HepG2 (cell line): Measurements from ENCODE around the gene APLF. TPM values are rescaled to one million over a fixed set of nuclear protein-coding genes. Genes with fewer than 3 reads are reported as not detected.

Experiments
- ATAC-seq: fragments of 200-7000 bp; cut with Tn5 transposase; 3 replicates; pipeline ENCODE4 v1.9.1; 2020; ENCODE audit warnings: mild to moderate bottlenecking, moderate library complexity
- BruUV-seq: library from RNA; stranded (reverse); fragments of 400-500 nt; replicated peaks from 2 replicates; lab custom pipeline; 2021; lab: Mats Ljungman, UMichigan
- CTCF ChIA-PET: fragments of 300-600 bp; formaldehyde crosslinking; extraction: SDS; loops from one replicate; lab custom pipeline; 2021; ENCODE audit warnings: low total read pairs, inconsistent platforms, low intra/inter-chr PET ratio; lab: Yijun Ruan, JAX
- POLR2A ChIA-PET: fragments of 350-600 bp; sonication (Branson Sonifier 250); formaldehyde crosslinking; loops from one replicate; lab custom pipeline; 2020; ENCODE audit warnings: antibody characterized with exemption, inconsistent platforms; lab: Yijun Ruan, JAX
- DNase-seq: peaks from one replicate; pipeline ENCODE4 v3.0.0-alpha.2; 2015; ENCODE audit warnings: low spot score
- FAIRE-seq: peaks from 3 replicates; lab custom pipeline; 2011; peaks lifted over from hg19 to GRCh38; lab: Jason Lieb, UNC
- H2AFZ ChIP-seq: one replicate; pipeline ENCODE4 v1.6.1; 2011; ENCODE audit warnings: low read length, inconsistent platforms
- H3K27ac ChIP-seq: fragments of 300-600 bp; 3 replicates; pipeline ENCODE4 v1.8.0; 2011; ENCODE audit warnings: mixed run types, mild to moderate bottlenecking, mixed read lengths, low read length, inconsistent platforms; ENCODE audit not compliant: insufficient read depth; ENCODE audit errors: extremely low read length
- H3K27me3 ChIP-seq, 2 experiments: fragments of 200-600 bp in 1 of 2; 2 replicates in 1 of 2; 3 replicates in 1 of 2; pipeline versions ENCODE4 v1.6.0 to v1.8.0; 2011; ENCODE audit warnings: low read length in 2 of 2, mild to moderate bottlenecking in 2 of 2, moderate library complexity in 2 of 2, inconsistent platforms in 1 of 2; ENCODE audit not compliant: insufficient read depth in 2 of 2, control insufficient read depth in 1 of 2
- H3K36me3 ChIP-seq, 2 experiments: fragments of 200-600 bp in 1 of 2; replicated peaks in 1 of 2; 2 replicates in 1 of 2; 3 replicates in 1 of 2; pipeline versions ENCODE4 v1.5.1 to v1.8.0; 2011; ENCODE audit warnings: low read length in 2 of 2, inconsistent platforms in 1 of 2; ENCODE audit not compliant: insufficient read depth in 2 of 2, control insufficient read depth in 1 of 2
- H3K4me1 ChIP-seq: 2 replicates; pipeline ENCODE4 v1.5.1; 2012; ENCODE audit warnings: low read length, inconsistent platforms; ENCODE audit not compliant: insufficient read depth
- H3K4me2 ChIP-seq: 2 replicates; pipeline ENCODE4 v1.6.0; 2011; ENCODE audit warnings: low read depth, low read length, inconsistent platforms
- H3K4me3 ChIP-seq, 3 experiments: fragments of 200-600 bp in 1 of 3; sonication (generic), shearing (Covaris generic) in 1 of 3; replicated peaks in 1 of 3; 2 replicates each; pipeline ENCODE4 v1.5.1; 2011 to 2016; ENCODE audit warnings: low read length in 3 of 3, inconsistent platforms in 2 of 3, low read depth in 2 of 3, mild to moderate bottlenecking in 2 of 3, control low read depth in 1 of 3, mixed read lengths in 1 of 3; ENCODE audit not compliant: insufficient read depth in 1 of 3
- H3K79me2 ChIP-seq: one replicate; pipeline ENCODE4 v1.6.1; 2011; ENCODE audit warnings: low read length, inconsistent platforms; ENCODE audit not compliant: insufficient read depth
- H3K9ac ChIP-seq: 2 replicates; pipeline ENCODE4 v1.6.0; 2011; ENCODE audit warnings: mild to moderate bottlenecking, low read depth, low read length, inconsistent platforms; ENCODE audit not compliant: insufficient read depth
- H3K9me3 ChIP-seq: 2 replicates; pipeline ENCODE4 v1.5.1; 2012; ENCODE audit warnings: mild to moderate bottlenecking, low read length
- H4K20me1 ChIP-seq: 2 replicates; pipeline ENCODE4 v1.6.0; 2011; ENCODE audit warnings: inconsistent platforms, mild to moderate bottlenecking, low read length, moderate library complexity; ENCODE audit not compliant: insufficient read depth
- CBX5 ChIP-seq: sonication (generic); formaldehyde crosslinking; IDR thresholded peaks from 2 replicates; pipeline ENCODE4 v1.4.0; 2020; ENCODE audit warnings: missing genetic modification reagents, borderline replicate concordance
- DMAP1 ChIP-seq: IDR thresholded peaks from 2 replicates; pipeline ENCODE4 v1.6.1; 2016
- ETV5 ChIP-seq: IDR thresholded peaks from 2 replicates; pipeline ENCODE4 v1.6.1; 2018; ENCODE audit warnings: missing biosample characterization, missing genetic modification reagents, inconsistent platforms, borderline replicate concordance
- FOXJ3 ChIP-seq: sonication (generic); formaldehyde crosslinking; IDR thresholded peaks from 2 replicates; pipeline ENCODE4 v1.4.0; 2020; ENCODE audit warnings: missing genetic modification reagents, mild to moderate bottlenecking, borderline replicate concordance
- GATAD2A ChIP-seq: IDR thresholded peaks from 2 replicates; pipeline ENCODE4 v1.6.1; 2016
- MED13 ChIP-seq: sonication (generic); formaldehyde crosslinking; IDR thresholded peaks from 2 replicates; pipeline ENCODE4 v1.5.0; 2020; ENCODE audit warnings: missing genetic modification reagents
- MXD4 ChIP-seq: IDR thresholded peaks from 2 replicates; pipeline ENCODE4 v1.6.1; 2016; ENCODE audit warnings: mild to moderate bottlenecking, missing biosample characterization, missing genetic modification reagents
- NKX3-1 ChIP-seq: sonication (generic); formaldehyde crosslinking; IDR thresholded peaks from 2 replicates; pipeline ENCODE4 v1.5.0; 2020; ENCODE audit warnings: missing genetic modification reagents
- SRSF1 ChIP-seq: fragments of 200-400 bp; formaldehyde crosslinking; optimal IDR thresholded peaks from 2 replicates; pipeline ENCODE3; 2017; ENCODE audit warnings: mild to moderate bottlenecking, low read depth, low read length, moderate library complexity
- STAG1 ChIP-seq: sonication (generic); formaldehyde crosslinking; IDR thresholded peaks from 2 replicates; pipeline ENCODE4 v1.4.0; 2020; ENCODE audit warnings: missing genetic modification reagents
- TGIF2 ChIP-seq: IDR thresholded peaks from 2 replicates; pipeline ENCODE4 v1.6.1; 2016; ENCODE audit warnings: control low read depth, missing compliant biosample characterization
- TP53 ChIP-seq: sonication (generic); formaldehyde crosslinking; conservative IDR thresholded peaks from 2 replicates; pipeline ENCODE4 v1.4.0; 2020; ENCODE audit warnings: missing genetic modification reagents
- YEATS4 ChIP-seq: sonication (generic); formaldehyde crosslinking; IDR thresholded peaks from 2 replicates; pipeline ENCODE4 v1.4.0; 2020; ENCODE audit warnings: missing genetic modification reagents, borderline replicate concordance
- ZFP36L1 ChIP-seq: sonication (generic); formaldehyde crosslinking; IDR thresholded peaks from 2 replicates; pipeline ENCODE4 v1.8.0; 2022; ENCODE audit warnings: mild to moderate bottlenecking, missing genetic modification reagents, moderate library complexity
- ZNF12 ChIP-seq: sonication (generic); formaldehyde crosslinking; IDR thresholded peaks from 2 replicates; pipeline ENCODE4 v1.5.0; 2020; ENCODE audit warnings: missing genetic modification reagents
- ZNF205 ChIP-seq: IDR thresholded peaks from 2 replicates; pipeline ENCODE4 v1.6.1; 2018; ENCODE audit warnings: missing biosample characterization, missing genetic modification reagents
- ZNF614 ChIP-seq: IDR thresholded peaks from 2 replicates; pipeline ENCODE4 v1.6.1; 2018; ENCODE audit warnings: missing biosample characterization, missing genetic modification reagents, inconsistent platforms, borderline replicate concordance
- ZNF644 ChIP-seq: IDR thresholded peaks from 2 replicates; pipeline ENCODE4 v1.6.1; 2016; ENCODE audit warnings: low read depth
- WGBS: methylation state at CpG from one replicate; pipeline ENCODE4 v1.1.6; 2017; ENCODE audit warnings: low lambda C conversion rate; 5-methylcytosine and 5-hydroxymethylcytosine counted together
- in situ Hi-C: cut with HindIII; loops from 2 replicates; pipeline ENCODE4 v1.10.0; 2017; ENCODE audit warnings: low pct_unique_long_range_greater_than_20kb; ENCODE audit not compliant: extremely low pct_ligation_motif_present
- intact Hi-C: fragments of 100-400 bp; cut with micrococcal nuclease; formaldehyde crosslinking; loops from one replicate; pipeline ENCODE4 v1.10.0; 2022; ENCODE audit not compliant: unreplicated experiment
- polyA plus RNA-seq, 8 experiments: library from polyadenylated mRNA; depleted of rRNA in 3 of 8; stranded (reverse) in 7 of 8; unstranded in 1 of 8; fragments of >200 nt; fragmentation: Illumina TruSeq in 4 of 8; extraction: Trizol in 4 of 8; gene quantifications; 2 replicates each; pipeline versions ENCODE4 v1.2.1 to v1.2.3, GENCODE V29; 2011 to 2016; ENCODE audit warnings: low read depth in 4 of 8, missing spikeins in 1 of 8, mixed read lengths in 1 of 8; ENCODE audit not compliant: insufficient read depth in 1 of 8
- total RNA-seq, 5 experiments: library from RNA; depleted of rRNA; stranded (reverse); fragments of >200 nt; fragmentation: Illumina TruSeq; extraction: Trizol; gene quantifications; 2 replicates each; pipeline ENCODE4 v1.2.3, GENCODE V29; 2016; ENCODE audit warnings: low read depth in 1 of 5
- TF ChIP-seq, protein P1 (sequence below), 2 experiments: sonication (generic) in 1 of 2; formaldehyde crosslinking in 1 of 2; IDR thresholded peaks; 2 replicates each; pipeline versions ENCODE4 v1.4.0 to v1.6.1; 2018 to 2020; ENCODE audit warnings: missing genetic modification reagents in 2 of 2, borderline replicate concordance in 1 of 2, low read depth in 1 of 2, mild to moderate bottlenecking in 1 of 2, missing biosample characterization in 1 of 2
- TF ChIP-seq, protein P2 (sequence below), 2 experiments: fragments of 450-650 bp in 1 of 2; sonication (generic) in 1 of 2; formaldehyde crosslinking; IDR thresholded peaks; 2 replicates each; pipeline versions ENCODE4 v1.5.0 to v1.8.0; 2020 to 2022; ENCODE audit warnings: mild to moderate bottlenecking in 1 of 2, missing genetic modification reagents in 1 of 2

Gene APLF
- total and polyA plus RNA-seq, 2 of the 13 experiments (the other 11 are each of a cell fraction or from before 2014, with no cell fraction given): 0.45 to 2.2 TPM

DNA sequence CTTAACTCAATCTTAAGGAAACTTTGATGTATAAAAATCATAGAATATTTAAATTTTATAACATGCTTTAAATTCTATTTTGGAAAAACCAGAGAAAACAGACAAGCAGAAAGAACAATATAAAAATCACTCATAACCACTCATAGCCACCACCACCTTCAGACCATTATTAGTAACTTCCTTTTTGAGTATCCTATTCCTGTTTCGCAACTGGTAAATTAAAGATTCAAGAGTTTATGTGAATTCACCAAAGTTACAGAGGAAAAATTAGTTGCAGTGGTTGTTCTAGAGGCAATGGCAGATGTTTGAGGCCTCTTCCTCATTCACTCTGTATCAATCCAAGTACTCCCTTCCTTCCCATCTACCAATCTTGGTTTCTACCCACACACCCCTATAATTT lies 126.7 kb downstream of the APLF start (continued):
- no peak for TF ChIP-seq YEATS4 (CRISPR knock-in tag)
- no peak for TF ChIP-seq TP53 (CRISPR knock-in tag)
- TF ChIP-seq ZNF205 (CRISPR knock-in tag): no peak
- no peak for TF ChIP-seq ZFP36L1 (CRISPR knock-in tag)
- TF ChIP-seq ZNF12 (CRISPR knock-in tag): no peak
- TF ChIP-seq, protein P1, sequence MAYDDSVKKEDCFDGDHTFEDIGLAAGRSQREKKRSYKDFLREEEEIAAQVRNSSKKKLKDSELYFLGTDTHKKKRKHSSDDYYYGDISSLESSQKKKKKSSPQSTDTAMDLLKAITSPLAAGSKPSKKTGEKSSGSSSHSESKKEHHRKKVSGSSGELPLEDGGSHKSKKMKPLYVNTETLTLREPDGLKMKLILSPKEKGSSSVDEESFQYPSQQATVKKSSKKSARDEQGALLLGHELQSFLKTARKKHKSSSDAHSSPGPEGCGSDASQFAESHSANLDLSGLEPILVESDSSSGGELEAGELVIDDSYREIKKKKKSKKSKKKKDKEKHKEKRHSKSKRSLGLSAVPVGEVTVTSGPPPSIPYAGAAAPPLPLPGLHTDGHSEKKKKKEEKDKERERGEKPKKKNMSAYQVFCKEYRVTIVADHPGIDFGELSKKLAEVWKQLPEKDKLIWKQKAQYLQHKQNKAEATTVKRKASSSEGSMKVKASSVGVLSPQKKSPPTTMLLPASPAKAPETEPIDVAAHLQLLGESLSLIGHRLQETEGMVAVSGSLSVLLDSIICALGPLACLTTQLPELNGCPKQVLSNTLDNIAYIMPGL (CRISPR knock-in tag; IDR thresholded peaks at IDR 0.05; ENCODE audit: borderline replicate concordance in 1 of 2, low read depth in 1 of 2): no peak
- no peak for TF ChIP-seq MXD4 (CRISPR knock-in tag)
- no peak for TF ChIP-seq STAG1 (CRISPR knock-in tag)
- no peak for TF ChIP-seq NKX3-1 (CRISPR knock-in tag)
- no peak for TF ChIP-seq SRSF1

DNA sequence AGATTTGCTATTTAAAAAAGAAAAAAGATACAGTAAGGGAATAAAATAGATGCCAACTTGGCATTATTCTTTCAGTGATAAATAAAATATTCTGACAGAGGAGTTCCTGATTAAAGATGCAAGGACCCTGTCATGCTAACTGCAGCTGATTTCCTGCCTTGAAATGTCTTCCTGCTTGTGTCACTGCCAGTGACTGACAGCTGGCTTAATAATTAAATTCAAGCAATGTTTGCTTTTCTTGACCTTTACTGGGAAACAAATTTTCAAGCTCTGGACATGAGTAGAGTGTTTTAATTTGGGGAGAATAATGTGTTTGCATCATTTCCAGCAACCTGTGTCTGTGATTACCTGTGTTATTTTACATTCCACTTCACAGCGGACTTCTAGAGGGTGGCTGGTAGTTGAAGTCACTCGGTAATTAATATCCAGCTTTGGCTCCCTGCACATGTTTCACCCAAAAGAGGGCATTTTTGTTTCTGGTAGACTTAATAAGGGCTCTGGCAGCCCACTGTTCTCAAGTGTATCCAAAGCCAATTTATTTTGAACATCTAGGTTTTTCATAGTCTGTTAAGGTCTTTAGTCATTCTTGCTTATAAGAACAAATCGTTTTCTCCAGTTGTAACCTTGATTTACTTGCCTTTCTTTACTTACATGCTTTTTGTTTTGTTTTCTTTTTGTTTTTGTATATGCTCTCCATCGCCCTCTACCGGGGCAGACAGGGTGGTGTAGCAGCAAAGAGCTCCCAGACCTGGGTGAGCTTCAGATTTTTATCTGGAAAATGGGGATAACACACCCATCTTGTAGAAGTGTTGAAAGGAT lies 127.5 kb downstream of the APLF start:
- peaks cover 0 to 2% of the 10 kb centered on the region in 2 experiments; a peak in 1 of 5 replicates for H3K27me3 ChIP-seq
- H3K27ac ChIP-seq: no peak overlapping the region
- ATAC-seq (peak; percentile 93), FAIRE-seq (peak; percentile 73), DNase-seq (peak; percentile 70)
- no TSS peak for BruUV-seq
- H2AFZ ChIP-seq: peak overlapping the region; percentile 55
- intact Hi-C loops: loop anchor here (1.0 kb wide), 3 partner anchors 108 to 132 kb away; partner anchors contain the start of genes APLF and FBXO48
- no peaks in the 10 kb centered on the region for H4K20me1 ChIP-seq
- ChIA-PET CTCF (interaction anchor here (1.7 to 2.1 kb wide), 2 partner anchors 106 to 131 kb away, joined by 12 to 14 read pairs; no protein-coding TSS in a partner anchor), POLR2A (interaction anchor here (1.1 to 1.3 kb wide), 2 partner anchors 128 to 342 kb away, joined by 3 to 4 read pairs; partner anchors contain the start of genes APLF, FBXO48 and PPP3R1)
- H3K79me2 ChIP-seq: no peaks in the 10 kb centered on the region
- H3K4me2 ChIP-seq: peak overlapping the region; percentile 67
- no peaks in the 10 kb centered on the region for H3K36me3 ChIP-seq
- WGBS: under 1% methylated on average over 5 of the region's 5 CpGs
- H3K4me3 ChIP-seq: peak overlapping the region in 2 of 3 experiments; percentile 5 to 37; a peak in 2 of 6 replicates
- H3K4me1 ChIP-seq: peaks cover 13% of the 10 kb centered on the region
- no peaks in the 10 kb centered on the region for H3K9me3 ChIP-seq
- in situ Hi-C loops: loop anchor here (5.0 kb wide), 1 partner anchor 103 kb away; no protein-coding TSS in a partner anchor
- H3K9ac ChIP-seq: no peak overlapping the region
- peak; percentile 46; the same call in 1 of the 2 replicates for TF ChIP-seq TGIF2 (CRISPR knock-in tag)
- no peak for TF ChIP-seq MED13 (CRISPR knock-in tag)
- TF ChIP-seq ZNF614 (CRISPR knock-in tag): 0 out of 2 replicates have a peak, but pooled peaks have one; percentile 25
- 0 out of 2 replicates have a peak, but pooled peaks have one; percentile 25 for TF ChIP-seq CBX5 (CRISPR knock-in tag)
- TF ChIP-seq, protein P2, sequence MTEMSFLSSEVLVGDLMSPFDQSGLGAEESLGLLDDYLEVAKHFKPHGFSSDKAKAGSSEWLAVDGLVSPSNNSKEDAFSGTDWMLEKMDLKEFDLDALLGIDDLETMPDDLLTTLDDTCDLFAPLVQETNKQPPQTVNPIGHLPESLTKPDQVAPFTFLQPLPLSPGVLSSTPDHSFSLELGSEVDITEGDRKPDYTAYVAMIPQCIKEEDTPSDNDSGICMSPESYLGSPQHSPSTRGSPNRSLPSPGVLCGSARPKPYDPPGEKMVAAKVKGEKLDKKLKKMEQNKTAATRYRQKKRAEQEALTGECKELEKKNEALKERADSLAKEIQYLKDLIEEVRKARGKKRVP (CRISPR knock-in tag; IDR thresholded peaks at IDR 0.05): peak in 1 of 2 experiments; percentile 67; a peak in 1 of 4 replicates
- 0 out of 2 replicates have a peak, but pooled peaks have one; percentile 10 for TF ChIP-seq ZNF644 (CRISPR knock-in tag)
- TF ChIP-seq FOXJ3 (CRISPR knock-in tag): 0 out of 2 replicates have a peak, but pooled peaks have one; percentile 4
- TF ChIP-seq GATAD2A: peak; percentile 37; the same call in 1 of the 2 replicates
- peak; percentile 62; the same call in 1 of the 2 replicates for TF ChIP-seq ETV5 (CRISPR knock-in tag)
- no peak for TF ChIP-seq DMAP1 (CRISPR knock-in tag)
